ENCODE measurements around the gene ITGA8.
"Not testable (repeated sequence)": the region's sequence is repeated elsewhere in the genome, so short reads cannot be mapped to it uniquely, and the experiment has no call there.

ITGA8 gene

DNA sequence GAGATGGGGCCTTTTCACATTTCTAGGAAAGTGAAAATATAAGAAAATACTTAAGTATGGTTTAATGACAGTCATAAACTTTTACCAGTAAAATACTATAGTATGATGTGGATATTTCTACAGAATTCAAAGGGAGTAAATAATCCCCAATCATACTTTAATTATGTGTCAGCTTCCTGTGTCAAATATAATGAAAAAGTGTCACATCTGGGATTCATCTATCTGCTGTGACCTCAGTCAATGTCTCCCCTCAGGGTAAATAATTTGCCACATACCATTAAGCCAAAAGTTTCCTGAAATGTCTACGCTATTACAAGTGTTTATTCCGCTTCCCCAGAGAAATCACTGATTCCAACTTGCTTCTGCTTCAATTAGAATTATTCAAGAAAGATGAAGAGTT is 110.5 kb downstream of the ITGA8 start:
- DNase-seq (ENCODE audit: low spot score), result no peak

DNA sequence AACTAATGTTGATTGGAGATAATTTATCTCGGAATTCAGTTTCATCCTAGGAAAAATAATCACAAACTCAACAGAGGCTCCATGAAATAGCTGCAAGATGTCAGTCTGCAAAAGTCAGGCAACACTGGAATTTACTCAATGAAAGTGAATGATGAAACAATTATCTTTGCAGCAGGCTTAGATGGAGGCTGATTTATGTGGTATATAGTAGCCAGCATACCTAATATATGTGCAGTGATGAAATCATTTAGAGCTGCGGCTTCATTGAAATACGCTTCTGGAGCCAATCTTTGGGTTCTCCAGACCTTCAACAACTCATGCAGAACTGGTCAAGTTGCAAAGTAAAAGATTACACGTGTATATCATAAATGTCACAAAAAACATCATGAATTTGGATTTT is 113.3 kb downstream of the ITGA8 start:
- no peak for DNase-seq (ENCODE audit: low spot score)

GRCh38 chr10:15605740-15606369 is 113.9 kb downstream of the ITGA8 start:
- DNase-seq (ENCODE audit: low spot score), result no peak

GRCh38 chr10:15603446-15604011 is 116.2 kb downstream of the ITGA8 start:
- DNase-seq (ENCODE audit: low spot score), result no peak

GRCh38 chr10:15601819-15602218 is 117.9 kb downstream of the ITGA8 start:
- DNase-seq (ENCODE audit: low spot score), result no peak

- no peak for DNase-seq (ENCODE audit: low spot score)
Observed at GRCh38 chr10:15595260-15595659, 124.5 kb downstream of the ITGA8 start.

GRCh38 chr10:15591937-15592336 is 127.8 kb downstream of the ITGA8 start:
- DNase-seq (ENCODE audit: low spot score), result no peak

DNA sequence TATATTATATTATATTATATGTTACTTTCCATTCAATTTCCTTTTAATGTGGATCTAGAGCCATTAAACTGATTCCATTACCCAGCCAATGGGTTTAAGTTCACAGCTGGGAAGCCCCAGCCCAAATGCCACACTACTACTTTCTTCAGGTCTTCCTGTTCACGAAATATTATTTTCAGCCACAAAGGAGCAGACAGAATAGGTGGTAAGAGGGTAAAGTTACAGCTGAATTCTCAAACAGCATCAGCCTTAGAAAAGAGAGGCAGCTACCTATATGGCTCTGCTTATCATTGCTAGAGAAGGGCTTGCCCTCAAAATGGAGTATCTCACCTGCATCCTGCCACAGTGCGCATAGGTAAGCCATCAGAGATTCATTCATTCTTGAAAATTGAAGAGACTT is 128.3 kb downstream of the ITGA8 start:
- DNase-seq (ENCODE audit: low spot score), result no peak

GRCh38 chr10:15588635-15589508 is 130.8 kb downstream of the ITGA8 start:
- no peak for DNase-seq (ENCODE audit: low spot score)

DNA sequence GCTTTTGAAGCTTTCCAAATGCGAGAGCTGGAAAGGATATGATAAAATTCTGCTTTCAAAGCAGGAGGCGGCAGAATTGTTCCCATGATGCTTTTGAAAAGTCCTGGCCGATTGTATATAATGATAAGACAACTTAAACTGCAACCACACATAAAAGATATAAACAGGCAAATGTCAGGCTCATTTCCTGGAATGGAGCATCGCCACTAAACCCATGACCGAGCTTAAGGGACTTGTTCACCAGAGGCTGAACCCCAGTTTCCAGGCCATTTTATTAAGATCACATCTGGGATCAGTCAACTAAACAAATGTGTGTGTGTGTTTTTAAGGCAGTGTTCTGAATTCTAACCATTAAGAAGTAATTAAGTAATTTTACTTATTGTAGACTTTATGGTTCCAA is 131.6 kb downstream of the ITGA8 start:
- DNase-seq (ENCODE audit: low spot score), result no peak

- no peak for DNase-seq (ENCODE audit: low spot score)
Observed at GRCh38 chr10:15587271-15587670, 132.5 kb downstream of the ITGA8 start.

GRCh38 chr10:15585303-15585715 is 134.4 kb downstream of the ITGA8 start:
- peak; percentile 58 for DNase-seq (ENCODE audit: low spot score)

DNA sequence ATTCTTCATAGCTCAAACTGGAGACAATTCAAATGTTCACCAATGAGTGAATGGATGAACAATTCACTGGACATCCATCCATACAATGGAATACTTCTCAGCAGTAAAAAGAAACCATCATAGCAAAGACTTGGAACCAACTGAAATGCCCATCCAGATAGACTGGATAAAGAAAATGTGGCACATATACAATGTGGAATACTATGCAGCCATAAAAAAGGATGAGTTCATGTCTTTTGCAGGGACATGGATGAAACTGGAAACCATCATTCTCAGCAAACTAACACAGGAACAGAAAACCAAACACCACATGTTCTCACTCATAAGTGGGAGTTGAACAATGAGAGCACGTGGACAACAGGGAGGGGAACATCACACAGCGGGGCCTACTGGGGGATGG is 136.8 kb downstream of the ITGA8 start:
- DNase-seq (ENCODE audit: low spot score), result not testable (repeated sequence)

DNA sequence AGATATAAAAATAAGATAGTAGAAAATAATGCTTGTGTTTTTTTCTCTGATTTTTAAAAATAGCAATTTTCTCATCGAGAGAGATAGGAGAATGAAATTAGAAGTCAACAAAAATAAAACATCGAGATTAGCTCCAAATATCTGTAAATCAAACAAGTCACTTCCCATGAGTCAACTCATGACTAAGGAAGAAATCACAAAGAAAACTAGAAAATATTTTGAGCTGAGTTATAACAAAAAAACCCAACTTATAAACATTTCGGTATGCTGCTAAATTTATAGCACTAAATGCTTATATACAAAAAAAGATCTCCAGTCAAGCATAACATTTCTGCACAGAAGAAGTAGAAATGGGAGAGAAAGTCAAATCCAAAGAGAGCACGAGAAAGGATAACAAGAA is 140.1 kb downstream of the ITGA8 start:
- no peak for DNase-seq (ENCODE audit: low spot score)

GRCh38 chr10:15572531-15573045 is 147.1 kb downstream of the ITGA8 start:
- no peak for DNase-seq (ENCODE audit: low spot score)

DNA sequence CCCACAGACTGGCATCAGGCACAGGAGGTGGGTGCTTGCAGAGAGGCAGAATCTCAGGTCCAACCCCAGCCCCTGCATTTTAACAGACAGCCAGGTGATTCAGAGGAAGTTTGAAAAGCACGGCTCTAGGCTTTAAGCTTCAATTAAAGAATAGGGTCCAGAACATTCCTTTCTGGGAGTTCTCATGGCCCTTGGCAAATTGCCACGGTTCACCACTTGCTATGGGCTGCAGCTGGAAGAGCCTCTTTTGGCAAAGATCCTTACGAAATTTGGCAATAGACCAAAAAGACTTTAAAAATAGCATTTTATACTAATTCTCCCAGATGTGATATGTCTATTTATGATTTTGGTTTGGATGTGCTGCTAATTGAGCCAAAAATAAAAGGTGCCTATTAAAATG is 148.1 kb downstream of the ITGA8 start:
- DNase-seq (ENCODE audit: low spot score), result no peak

DNA sequence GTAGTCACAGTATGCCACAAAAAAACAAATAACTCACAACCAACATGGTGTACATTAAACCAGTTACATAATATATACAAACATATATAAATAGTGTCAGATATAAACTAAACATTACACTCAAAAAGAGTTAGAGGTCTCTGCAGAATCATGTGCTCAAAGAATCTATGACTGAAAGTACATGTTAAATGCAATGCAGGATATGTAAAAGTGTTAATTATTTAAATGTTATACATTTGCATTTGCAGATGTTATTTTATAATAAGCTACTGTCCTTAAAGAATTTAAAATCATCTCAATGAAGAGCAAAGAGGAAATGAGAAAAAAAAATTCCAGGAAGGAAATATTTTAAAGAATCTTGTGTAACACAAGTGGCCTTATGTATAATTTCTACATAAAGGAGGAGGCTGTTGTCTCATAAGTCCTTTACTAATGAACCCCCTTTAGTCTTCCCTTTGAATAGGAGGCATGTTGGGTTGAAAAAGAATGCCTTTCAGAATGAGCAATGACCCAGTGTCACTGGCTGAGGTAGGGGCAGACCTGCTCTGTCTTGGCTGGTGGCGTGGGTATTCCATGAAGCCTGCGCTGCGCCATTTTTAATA is 148.9 kb downstream of the ITGA8 start:
- DNase-seq (ENCODE audit: low spot score), result no peak

- DNase-seq (ENCODE audit: low spot score), result no peak
Observed at GRCh38 chr10:15567952-15568351, 151.8 kb downstream of the ITGA8 start.

- DNase-seq (ENCODE audit: low spot score), result no peak
Observed at GRCh38 chr10:15563246-15563645, 156.5 kb downstream of the ITGA8 start.

GRCh38 chr10:15562578-15562977 is 157.1 kb downstream of the ITGA8 start:
- DNase-seq (ENCODE audit: low spot score), result no peak

- no peak for DNase-seq (ENCODE audit: low spot score)
Observed at GRCh38 chr10:15562116-15562515, 157.6 kb downstream of the ITGA8 start.

DNA sequence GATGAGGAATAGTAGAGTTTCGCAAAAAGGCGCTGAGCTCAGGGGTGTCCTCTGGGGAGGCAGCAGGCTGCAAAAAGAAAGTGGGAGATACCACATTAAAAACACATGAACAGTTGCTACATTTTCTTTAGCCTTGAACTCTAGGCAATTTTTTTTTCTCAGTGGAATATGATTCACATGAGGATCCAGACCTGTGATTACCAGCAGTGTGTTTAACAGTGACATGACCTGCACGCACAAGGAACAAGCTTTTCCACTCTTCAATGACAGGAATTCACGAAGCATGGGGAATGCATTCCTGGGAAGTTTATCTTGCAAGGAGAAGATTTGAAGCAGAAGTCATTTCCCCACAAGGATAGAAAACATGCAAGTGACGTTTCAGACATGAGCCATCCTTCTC is 161.6 kb downstream of the ITGA8 start:
- DNase-seq (ENCODE audit: low spot score), result no peak

DNA sequence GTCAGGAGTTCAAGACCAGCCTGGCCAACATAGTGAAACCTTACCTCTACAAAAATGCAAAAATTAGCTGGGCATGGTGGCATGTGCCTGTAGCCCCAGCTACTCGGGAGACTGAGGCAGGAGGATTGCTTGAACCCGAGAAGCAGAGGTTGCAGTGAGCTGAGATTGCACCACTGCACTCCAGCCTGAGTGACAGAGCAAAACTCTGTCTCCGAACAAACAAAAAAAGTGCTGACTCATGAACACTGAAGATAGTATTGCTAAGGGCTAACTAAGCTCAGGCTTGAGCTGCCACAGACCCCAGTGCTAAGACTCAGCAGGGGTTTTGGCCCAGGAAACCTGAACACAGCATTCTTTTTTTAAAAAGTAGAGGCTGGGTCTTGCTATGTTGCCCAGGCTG is 162.6 kb downstream of the ITGA8 start:
- not testable (repeated sequence) for DNase-seq (ENCODE audit: low spot score)
